ENCODE results near the gene TOB1. TPM values are rescaled to one million over a fixed set of nuclear protein-coding genes. Genes with fewer than 3 reads are reported as not detected.
A peak's percentile ranks its signal among the peaks of the same experiment; 100 is the strongest.

TOB1 gene
- total and polyA plus RNA-seq, 9 of the 15 experiments (the other 6 are each of a cell fraction or from before 2014, with no cell fraction given) = 4.8 to 63.7 (median 13.2) TPM

- peak; percentile 91 for TF ChIP-seq PML (IDR thresholded peaks at IDR 0.05; ENCODE audit: low read length)
- 0 out of 2 replicates have a peak, but pooled peaks have one; percentile 20 for TF ChIP-seq LARP7 (IDR thresholded peaks at IDR 0.05)
- no peak for TF ChIP-seq ZNF764 (CRISPR knock-in tag; IDR thresholded peaks at IDR 0.05; ENCODE audit: low read depth)
- no peak; the same call in 1 of the 2 replicates for TF ChIP-seq ATF6 (CRISPR knock-in tag; IDR thresholded peaks at IDR 0.05)
- TF ChIP-seq MIER1 (IDR thresholded peaks at IDR 0.05; ENCODE audit: low read depth) = no peak
- peak; percentile 99; the same call in 1 of the 2 replicates for TF ChIP-seq AFF4 (CRISPR knock-in tag; IDR thresholded peaks at IDR 0.05)
- no peak for TF ChIP-seq TFAM (CRISPR knock-in tag; conservative IDR thresholded peaks at IDR 0.05)
- no peak for TF ChIP-seq MEIS2 (IDR thresholded peaks at IDR 0.05; ENCODE audit: partially characterized antibody)
- no peak for TF ChIP-seq ZNF143 (CRISPR knock-in tag; IDR thresholded peaks at IDR 0.05)
- TF ChIP-seq SAFB2 (IDR thresholded peaks at IDR 0.05; ENCODE audit: borderline replicate concordance, low read depth, low read length, severe bottlenecking) = no peak
- peak; percentile 54; the same call in 1 of the 2 replicates for TF ChIP-seq ATF1 (CRISPR knock-in tag; IDR thresholded peaks at IDR 0.05)
- peak; percentile 79 for TF ChIP-seq ATF1 (tag; IDR thresholded peaks at IDR 0.05)
- no peak for TF ChIP-seq ZNF146 (CRISPR knock-in tag; IDR thresholded peaks at IDR 0.05; ENCODE audit: unreplicated experiment)
- TF ChIP-seq SRSF3 (IDR thresholded peaks at IDR 0.05; ENCODE audit: insufficient read depth, low read length) = peak; percentile 71; the same call in 1 of the 2 replicates
- no peak for TF ChIP-seq WHSC1 (IDR thresholded peaks at IDR 0.05; ENCODE audit: low read length)
- no peak for TF ChIP-seq HMG20A (CRISPR knock-in tag; conservative IDR thresholded peaks at IDR 0.05)
- TF ChIP-seq CREBBP (IDR thresholded peaks at IDR 0.05; ENCODE audit: low read depth, low read length) = no peak
- TF ChIP-seq MXD1 (CRISPR knock-in tag; IDR thresholded peaks at IDR 0.05; ENCODE audit: borderline replicate concordance, poor library complexity, severe bottlenecking) = no peak
Observed at GRCh38 chr17:50866261-50866949, at the start of gene TOB1 (continued).

Data from K562 (cell line).